ENCODE measurements around the gene CBX6. TPM values are rescaled to one million over a fixed set of nuclear protein-coding genes. Genes with fewer than 3 reads are reported as not detected.
A peak's percentile ranks its signal among the peaks of the same experiment; 100 is the strongest.

Gene CBX6
- total RNA-seq, 1 experiment from 2014 or later = 28.5 TPM

GRCh38 chr22:38834215-38834953, 37.6 kb downstream of the CBX6 start:
- Histone ChIP-seq H3K4me1 (replicated peaks) (peaks cover 22% of the 10 kb centered on the region), H3K36me3 (no peaks in the 10 kb centered on the region), H3K27me3 (replicated peaks) (no peaks in the 10 kb centered on the region), H3K9me3 (replicated peaks) (0 out of 2 replicates have a peak, but pooled peaks cover 2% of the 10 kb centered on the region), H3K27ac (no peak overlapping the region), H3K4me3 (no peak overlapping the region)
- no peak for DNase-seq (ENCODE audit: low read depth in 1 of 2, low spot score in 2 of 2)

- DNase-seq (ENCODE audit: low read depth in 1 of 2, low spot score in 2 of 2) = no peak
- Histone ChIP-seq H3K36me3 (no peaks in the 10 kb centered on the region), H3K27ac (no peak overlapping the region), H3K27me3 (replicated peaks) (no peaks in the 10 kb centered on the region), H3K9me3 (replicated peaks) (0 out of 2 replicates have a peak, but pooled peaks cover 2% of the 10 kb centered on the region), H3K4me1 (replicated peaks) (peaks cover 22% of the 10 kb centered on the region), H3K4me3 (no peak overlapping the region)
These were observed 39.0 kb downstream of the CBX6 start for GRCh38 chr22:38833061-38833460.

GRCh38 chr22:38832005-38832978, 39.7 kb downstream of the CBX6 start:
- DNase-seq (ENCODE audit: low read depth in 1 of 2, low spot score in 2 of 2) = no peak
- Histone ChIP-seq H3K9me3 (replicated peaks) (0 out of 2 replicates have a peak, but pooled peaks cover 2% of the 10 kb centered on the region), H3K4me3 (no peak overlapping the region), H3K27ac (no peak overlapping the region), H3K27me3 (replicated peaks) (no peaks in the 10 kb centered on the region), H3K4me1 (replicated peaks) (peaks cover 22% of the 10 kb centered on the region), H3K36me3 (no peaks in the 10 kb centered on the region)

- H3K4me3 ChIP-seq = no peak overlapping the region
- DNase-seq (ENCODE audit: low read depth in 1 of 2, low spot score in 2 of 2) = peak; percentile 45 to 66
- no peaks in the 10 kb centered on the region for H3K36me3 ChIP-seq
- H3K4me1 ChIP-seq (replicated peaks) = peaks cover 22% of the 10 kb centered on the region
- no peak overlapping the region for H3K27ac ChIP-seq
- H3K27me3 ChIP-seq (replicated peaks) = no peaks in the 10 kb centered on the region
- H3K9me3 ChIP-seq (replicated peaks) = 0 out of 2 replicates have a peak, but pooled peaks cover 2% of the 10 kb centered on the region
These were observed 40.7 kb downstream of the CBX6 start for GRCh38 chr22:38831166-38831945.

- Histone ChIP-seq H3K9me3 (replicated peaks) (0 out of 2 replicates have a peak, but pooled peaks cover 2% of the 10 kb centered on the region), H3K36me3 (no peaks in the 10 kb centered on the region), H3K4me3 (no peak overlapping the region), H3K27ac (no peak overlapping the region), H3K27me3 (replicated peaks) (no peaks in the 10 kb centered on the region), H3K4me1 (replicated peaks) (peaks cover 16% of the 10 kb centered on the region)
- no peak for DNase-seq (ENCODE audit: low read depth in 1 of 2, low spot score in 2 of 2)
These were observed 41.2 kb downstream of the CBX6 start for GRCh38 chr22:38830845-38831108.

GRCh38 chr22:38830026-38830844, 41.8 kb downstream of the CBX6 start:
- H3K27ac ChIP-seq = no peak overlapping the region
- 0 out of 2 replicates have a peak, but pooled peaks cover 2% of the 10 kb centered on the region for H3K9me3 ChIP-seq (replicated peaks)
- no peaks in the 10 kb centered on the region for H3K27me3 ChIP-seq (replicated peaks)
- no peaks in the 10 kb centered on the region for H3K36me3 ChIP-seq
- no peak for DNase-seq (ENCODE audit: low read depth in 1 of 2, low spot score in 2 of 2)
- H3K4me3 ChIP-seq = no peak overlapping the region
- peaks cover 11% of the 10 kb centered on the region for H3K4me1 ChIP-seq (replicated peaks)

- no peaks in the 10 kb centered on the region for H3K36me3 ChIP-seq
These were observed 42.5 kb downstream of the CBX6 start for GRCh38 chr22:38829485-38829884.

GRCh38 chr22:38828616-38829205, 43.3 kb downstream of the CBX6 start:
- Histone ChIP-seq H3K4me3 (no peak overlapping the region), H3K27ac (no peak overlapping the region), H3K27me3 (replicated peaks) (no peaks in the 10 kb centered on the region), H3K36me3 (no peaks in the 10 kb centered on the region), H3K4me1 (replicated peaks) (peaks cover 11% of the 10 kb centered on the region), H3K9me3 (replicated peaks) (0 out of 2 replicates have a peak, but pooled peaks cover 2% of the 10 kb centered on the region)
- DNase-seq (ENCODE audit: low read depth in 1 of 2, low spot score in 2 of 2) = no peak

More at GRCh38 chr22:38829485-38829884, 42.5 kb downstream of the CBX6 start:
- H3K4me1 ChIP-seq (replicated peaks) = peaks cover 11% of the 10 kb centered on the region
- H3K9me3 ChIP-seq (replicated peaks) = 0 out of 2 replicates have a peak, but pooled peaks cover 2% of the 10 kb centered on the region
- DNase-seq (ENCODE audit: low read depth in 1 of 2, low spot score in 2 of 2) = no peak
- no peak overlapping the region for H3K4me3 ChIP-seq
- H3K27me3 ChIP-seq (replicated peaks) = no peaks in the 10 kb centered on the region
- H3K27ac ChIP-seq = no peak overlapping the region

GRCh38 chr22:38828191-38828590, 43.8 kb downstream of the CBX6 start:
- peaks cover 11% of the 10 kb centered on the region for H3K4me1 ChIP-seq (replicated peaks)
- H3K9me3 ChIP-seq (replicated peaks) = 0 out of 2 replicates have a peak, but pooled peaks cover 2% of the 10 kb centered on the region
- no peak overlapping the region for H3K27ac ChIP-seq
- no peak overlapping the region for H3K4me3 ChIP-seq
- H3K27me3 ChIP-seq (replicated peaks) = no peaks in the 10 kb centered on the region
- DNase-seq (ENCODE audit: low read depth in 1 of 2, low spot score in 2 of 2) = no peak
- H3K36me3 ChIP-seq = no peaks in the 10 kb centered on the region

GRCh38 chr22:38827510-38827909, 44.5 kb downstream of the CBX6 start:
- Histone ChIP-seq H3K4me1 (replicated peaks) (peaks cover 11% of the 10 kb centered on the region), H3K36me3 (no peaks in the 10 kb centered on the region)
- DNase-seq (ENCODE audit: low read depth in 1 of 2, low spot score in 2 of 2) = no peak

GRCh38 chr22:38826801-38827200, 45.2 kb downstream of the CBX6 start:
- H3K27me3 ChIP-seq (replicated peaks) = no peaks in the 10 kb centered on the region
- H3K27ac ChIP-seq = no peak overlapping the region
- H3K36me3 ChIP-seq = no peaks in the 10 kb centered on the region
- no peak overlapping the region for H3K4me3 ChIP-seq
- DNase-seq (ENCODE audit: low read depth in 1 of 2, low spot score in 2 of 2) = no peak
- peaks cover 11% of the 10 kb centered on the region for H3K4me1 ChIP-seq (replicated peaks)
- H3K9me3 ChIP-seq (replicated peaks) = 0 out of 2 replicates have a peak, but pooled peaks cover 2% of the 10 kb centered on the region

More at GRCh38 chr22:38827510-38827909, 44.5 kb downstream of the CBX6 start:
- no peaks in the 10 kb centered on the region for H3K27me3 ChIP-seq (replicated peaks)
- no peak overlapping the region for H3K27ac ChIP-seq
- 0 out of 2 replicates have a peak, but pooled peaks cover 2% of the 10 kb centered on the region for H3K9me3 ChIP-seq (replicated peaks)
- H3K4me3 ChIP-seq = no peak overlapping the region

GRCh38 chr22:38826386-38826785, 45.6 kb downstream of the CBX6 start:
- Histone ChIP-seq H3K36me3 (no peaks in the 10 kb centered on the region), H3K4me1 (replicated peaks) (peaks cover 7% of the 10 kb centered on the region), H3K9me3 (replicated peaks) (0 out of 2 replicates have a peak, but pooled peaks cover 2% of the 10 kb centered on the region), H3K4me3 (no peak overlapping the region), H3K27ac (no peak overlapping the region), H3K27me3 (replicated peaks) (no peaks in the 10 kb centered on the region)
- no peak for DNase-seq (ENCODE audit: low read depth in 1 of 2, low spot score in 2 of 2)

All from SJSA1 (cell line).